Stimulated activated CD8-positive, alpha-beta memory T cell treated with anti-CD3 and anti-CD28 coated beads, Interleukin-15, amount 100 ng/mL, for 4 hours (primary cell): ENCODE measurements around the gene TXNDC12.

Experiments
- DNase-seq, 2 donors: peaks; one replicate each; pipeline ENCODE4 v3.0.0-alpha.2; 2020; ENCODE audit warnings: low read depth in 2 of 2

The TXNDC12 gene

GRCh38 chr1:51998701-51999100 lies 56.3 kb downstream of the TXNDC12 start:
- DNase-seq = no peak

DNA sequence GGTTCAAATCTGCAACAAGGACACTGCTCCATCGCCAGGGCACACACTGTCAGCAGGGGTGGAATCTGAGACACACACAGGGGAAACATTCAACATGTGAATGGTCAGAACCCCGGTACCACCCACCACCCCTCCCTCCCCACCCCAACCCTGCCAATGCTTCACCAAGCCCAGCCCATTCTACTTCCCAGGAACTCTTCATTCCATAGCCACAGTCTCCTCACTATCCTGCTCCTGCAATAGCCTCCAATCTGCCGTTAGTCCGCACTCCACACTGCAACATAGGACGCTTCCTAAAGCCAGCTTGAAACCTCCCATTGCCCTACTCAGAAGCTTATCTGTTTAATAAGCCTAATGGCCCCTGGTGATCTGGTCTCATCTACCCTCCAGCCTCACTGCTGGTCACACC lies 57.0 kb downstream of the TXNDC12 start:
- DNase-seq = no peak

DNA sequence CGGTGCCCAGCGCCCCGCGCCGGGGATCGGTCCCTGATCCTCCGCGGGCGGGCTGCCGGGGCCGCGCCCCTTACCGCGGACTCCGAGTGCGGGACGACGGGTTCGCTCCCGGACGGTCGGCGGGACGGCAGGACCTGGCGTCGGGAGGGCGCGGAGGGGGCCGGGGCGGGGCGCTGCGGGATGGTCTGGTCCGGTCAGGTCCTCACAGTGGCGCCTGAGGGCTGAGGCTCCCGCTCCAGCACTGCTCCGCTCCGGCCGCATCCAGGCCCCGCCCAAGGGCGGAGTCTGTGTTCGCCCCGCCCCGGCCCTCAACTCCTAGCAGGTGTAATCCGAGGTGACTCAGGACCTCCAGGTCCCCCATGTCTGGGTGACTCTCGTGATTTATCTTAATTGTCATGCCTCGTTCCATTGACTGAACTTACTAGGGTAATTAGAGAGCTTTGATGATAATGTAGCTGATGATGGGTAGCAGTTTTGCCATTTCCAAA lies 64.5 kb downstream of the TXNDC12 start, which contains the start of gene RAB3B:
Gene RAB3B (minus strand): TSS at position 223 of the 488 bp plus-strand sequence. CDS start 13,583 bp downstream, outside the sequence.
- peak; percentile 66 to 73 for DNase-seq

GRCh38 chr1:51989582-51990477 lies 65.2 kb downstream of the TXNDC12 start:
- DNase-seq = no peak

DNA sequence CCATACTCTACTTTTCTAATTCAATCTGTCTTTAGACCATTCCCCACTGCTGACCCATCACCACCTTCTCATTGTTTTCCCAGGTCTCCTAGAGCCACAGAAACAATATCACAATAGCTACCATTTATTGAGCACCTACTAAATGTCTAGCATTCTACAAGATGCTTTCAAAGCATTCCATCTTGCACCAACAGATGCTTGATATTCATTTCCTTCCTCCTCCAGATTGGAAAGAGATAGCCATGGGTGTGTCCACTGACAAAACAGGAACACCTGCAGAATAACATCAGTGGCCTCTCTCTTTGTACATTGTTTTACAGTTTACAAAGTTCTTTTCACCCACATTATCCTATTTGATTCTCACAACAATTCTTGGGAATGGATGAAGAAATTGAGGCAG lies 66.7 kb downstream of the TXNDC12 start:
- no peak for DNase-seq

DNA sequence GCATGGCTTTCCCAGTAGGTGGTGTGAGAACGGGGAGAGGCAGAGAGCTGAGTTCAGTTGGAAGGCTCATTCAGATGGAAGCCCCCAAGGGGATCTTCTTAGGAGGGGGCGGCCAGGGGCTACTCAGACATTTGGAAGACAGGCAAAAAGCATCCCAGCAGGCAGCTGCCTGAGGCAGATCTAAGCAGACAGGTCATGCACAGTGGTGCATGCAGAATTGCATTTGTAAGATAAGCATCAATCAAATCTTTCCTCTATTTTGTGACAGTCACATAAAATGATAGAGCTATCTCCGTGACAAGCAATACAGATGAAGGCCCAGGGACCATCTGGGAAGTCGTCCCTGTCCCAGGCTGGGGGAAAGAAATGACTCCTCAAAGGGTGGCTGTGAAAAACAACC lies 68.3 kb downstream of the TXNDC12 start:
- no peak for DNase-seq

GRCh38 chr1:51982161-51982560 lies 72.8 kb downstream of the TXNDC12 start:
- no peak for DNase-seq

GRCh38 chr1:51981555-51981954 lies 73.4 kb downstream of the TXNDC12 start:
- DNase-seq = no peak

DNA sequence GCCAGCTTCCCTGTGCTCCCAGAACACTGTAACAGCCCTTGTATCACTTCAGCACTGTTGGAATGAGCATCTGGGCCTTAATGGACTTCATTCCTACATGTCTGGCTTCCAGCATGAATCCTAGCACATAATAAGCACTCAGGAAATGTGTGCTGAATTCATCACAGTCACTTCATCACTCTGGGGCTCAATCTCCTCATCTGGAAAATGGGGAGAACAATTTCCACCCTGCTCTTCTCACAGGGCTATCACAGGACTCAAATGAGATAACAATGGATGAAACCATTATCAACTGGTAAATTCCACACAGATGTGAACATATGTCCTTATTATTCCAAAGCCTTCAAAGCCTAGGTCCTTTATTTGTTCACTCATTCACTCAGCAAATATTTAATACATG lies 76.9 kb downstream of the TXNDC12 start:
- no peak for DNase-seq

DNA sequence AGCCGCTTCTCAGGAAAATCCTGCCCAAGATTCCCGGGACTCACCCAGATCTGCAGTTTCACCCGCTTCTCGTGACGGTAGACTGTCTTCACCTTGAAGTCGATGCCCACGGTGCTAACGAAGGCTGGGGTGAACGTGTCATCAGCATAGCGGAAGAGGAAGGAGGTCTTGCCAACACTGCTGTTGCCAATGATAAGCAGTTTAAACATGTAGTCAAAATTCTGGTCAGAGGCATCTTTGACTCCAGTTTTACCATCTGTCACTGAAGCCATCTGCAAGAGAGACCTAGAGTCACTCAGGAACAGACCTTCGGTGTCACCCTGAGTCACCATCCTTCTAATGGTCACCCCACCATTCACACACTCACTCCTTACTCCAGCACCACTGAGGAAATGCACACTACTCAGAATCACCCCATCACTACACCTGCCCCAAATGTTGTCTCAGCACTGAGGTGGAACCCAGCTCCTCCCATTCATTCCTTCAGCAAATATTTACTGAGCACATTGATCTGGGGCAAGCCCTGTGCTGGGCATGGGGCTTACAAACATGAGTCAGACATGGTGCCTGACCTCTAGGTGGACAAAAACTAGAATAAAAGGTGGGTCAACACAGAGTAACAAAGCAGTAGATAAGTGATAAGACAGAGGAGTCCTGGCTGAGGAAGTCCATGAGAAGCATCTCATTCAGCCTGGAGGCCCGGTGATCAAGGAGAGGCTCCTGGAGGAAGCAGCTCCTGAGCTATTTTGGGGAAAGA lies 78.0 kb downstream of the TXNDC12 start:
- no peak for DNase-seq

- DNase-seq = no peak
These were observed 81.2 kb downstream of the TXNDC12 start for GRCh38 chr1:51973587-51974474.
